HG03045 (cell line): ENCODE measurements around the gene ITGA1.
"Not testable (repeated sequence)": the region's sequence is repeated elsewhere in the genome, so short reads cannot be mapped to it uniquely, and the experiment has no call there.

Experiments
- ATAC-seq: cut with Tn5 transposase; IDR thresholded peaks from one replicate; pipeline ENCODE4 v1.9.1; 2021; ENCODE audit warnings: mild to moderate bottlenecking, moderate library complexity; ENCODE audit not compliant: unreplicated experiment

ITGA1 gene

GRCh38 chr5:52859628-52860027 lies 71.9 kb downstream of the ITGA1 start:
- ATAC-seq: no peak

- no peak for ATAC-seq
These were observed 73.7 kb downstream of the ITGA1 start for GRCh38 chr5:52861368-52861767.

- no peak for ATAC-seq
These were observed 76.1 kb downstream of the ITGA1 start for GRCh38 chr5:52863715-52864290.

GRCh38 chr5:52864371-52864770 lies 76.7 kb downstream of the ITGA1 start:
- ATAC-seq: no peak

- ATAC-seq: no peak
These were observed 77.2 kb downstream of the ITGA1 start for GRCh38 chr5:52864884-52865283.

GRCh38 chr5:52865991-52866390 lies 78.3 kb downstream of the ITGA1 start:
- ATAC-seq: not testable (repeated sequence)

GRCh38 chr5:52867809-52868208 lies 80.1 kb downstream of the ITGA1 start:
- ATAC-seq: no peak

GRCh38 chr5:52868417-52868816 lies 80.7 kb downstream of the ITGA1 start:
- no peak for ATAC-seq

- no peak for ATAC-seq
These were observed 81.7 kb downstream of the ITGA1 start for GRCh38 chr5:52869391-52869790.

- no peak for ATAC-seq
These were observed 82.7 kb downstream of the ITGA1 start for GRCh38 chr5:52870448-52870847.

GRCh38 chr5:52875827-52876226 lies 88.1 kb downstream of the ITGA1 start:
- ATAC-seq: no peak

- no peak for ATAC-seq
These were observed 88.7 kb downstream of the ITGA1 start for GRCh38 chr5:52876456-52876855.

GRCh38 chr5:52878656-52879055 lies 90.9 kb downstream of the ITGA1 start:
- ATAC-seq: no peak

GRCh38 chr5:52880541-52880940 lies 92.8 kb downstream of the ITGA1 start:
- no peak for ATAC-seq

- no peak for ATAC-seq
These were observed 93.8 kb downstream of the ITGA1 start for GRCh38 chr5:52881468-52881867.

- ATAC-seq: no peak
These were observed 95.4 kb downstream of the ITGA1 start for GRCh38 chr5:52883110-52883509.

- ATAC-seq: no peak
These were observed 96.7 kb downstream of the ITGA1 start for GRCh38 chr5:52884453-52884852.

GRCh38 chr5:52885614-52886013 lies 97.9 kb downstream of the ITGA1 start:
- no peak for ATAC-seq

- no peak for ATAC-seq
These were observed 98.5 kb downstream of the ITGA1 start for GRCh38 chr5:52886206-52886605.

- ATAC-seq: no peak
These were observed 99.3 kb downstream of the ITGA1 start for GRCh38 chr5:52887066-52887465.

GRCh38 chr5:52888363-52888762 lies 100.6 kb downstream of the ITGA1 start:
- no peak for ATAC-seq

GRCh38 chr5:52892242-52892878 lies 104.6 kb downstream of the ITGA1 start:
- no peak for ATAC-seq

- no peak for ATAC-seq
These were observed 105.4 kb downstream of the ITGA1 start for GRCh38 chr5:52893105-52893504.
